Endothelial cell of umbilical vein (primary cell): ENCODE results near the gene PWWP2A.

ENCODE experiments used
- CTCF ChIP-seq, 2 donors: IDR thresholded peaks; 1 replicate in 1 of 2; 2 replicates in 1 of 2; pipeline ENCODE4 v1.5.1; 2011; ENCODE audit warnings: low read length in 2 of 2, mild to moderate bottlenecking in 2 of 2, moderate library complexity in 2 of 2, control low read depth in 1 of 2, inconsistent platforms in 1 of 2, low read depth in 1 of 2; ENCODE audit not compliant: insufficient read depth in 1 of 2; ENCODE audit errors: extremely low read depth in 1 of 2
- EZH2 ChIP-seq: IDR thresholded peaks from 2 replicates; pipeline ENCODE4 v1.6.1; 2012; ENCODE audit warnings: borderline replicate concordance, low read depth, mild to moderate bottlenecking, moderate library complexity, low read length, inconsistent platforms; ENCODE audit not compliant: severe bottlenecking
- FOS ChIP-seq: IDR thresholded peaks from 2 replicates; pipeline ENCODE4 v1.6.1; 2011; ENCODE audit warnings: mild to moderate bottlenecking, low read length, moderate library complexity, borderline replicate concordance; ENCODE audit not compliant: insufficient read depth
- GATA2 ChIP-seq: IDR thresholded peaks from 2 replicates; pipeline ENCODE4 v1.7.0; 2011; ENCODE audit warnings: low read depth, mild to moderate bottlenecking, moderate library complexity, mixed read lengths, low read length; ENCODE audit not compliant: insufficient read length, insufficient read depth
- MAX ChIP-seq: IDR thresholded peaks from 2 replicates; pipeline ENCODE4 v1.6.1; 2011; ENCODE audit not compliant: insufficient read depth, insufficient read length
- MYC ChIP-seq: IDR thresholded peaks from one replicate; pipeline ENCODE4 v1.6.1; 2011; ENCODE audit warnings: mild to moderate bottlenecking, low read depth, low read length
- POLR2A ChIP-seq: IDR thresholded peaks from 2 replicates; pipeline ENCODE4 v1.6.1; 2012; ENCODE audit warnings: low read depth, mild to moderate bottlenecking, control low read depth, low read length
- POLR2AphosphoS5 ChIP-seq: IDR thresholded peaks from 2 replicates; pipeline ENCODE4 v1.6.1; 2012; ENCODE audit warnings: low read depth, mild to moderate bottlenecking, control low read depth, low read length, moderate library complexity; ENCODE audit not compliant: insufficient read depth

GRCh38 chr5:160060001-160060400 is 59.2 kb downstream of the PWWP2A start:
- no peak for TF ChIP-seq POLR2AphosphoS5
- TF ChIP-seq CTCF (IDR thresholded peaks at IDR 0.05; ENCODE audit: extremely low read depth in 1 of 2, insufficient read depth in 1 of 2, low read depth in 1 of 2, low read length in 2 of 2) = no peak
- TF ChIP-seq POLR2A = no peak
- no peak for TF ChIP-seq MAX
- TF ChIP-seq EZH2 = no peak
- no peak for TF ChIP-seq FOS
- no peak for TF ChIP-seq GATA2
- no peak for TF ChIP-seq MYC
